Spleen (tissue), 11 donors: Measurements from ENCODE around the gene DDX55. TPM values are rescaled to one million over a fixed set of nuclear protein-coding genes. Genes with fewer than 3 reads are reported as not detected.

Experiments
- DNase-seq: peaks from one replicate; pipeline ENCODE4 v3.0.0-alpha.2; 2020
- H3K27ac ChIP-seq, 8 donors: fragments of 200-600 bp; sonication (generic) in 7 of 8; 1 replicate in 4 of 8; 2 replicates in 4 of 8; pipeline versions ENCODE4 v1.5.0 to v1.8.0; 2016 to 2021; ENCODE audit warnings: inconsistent platforms in 4 of 8, mild to moderate bottlenecking in 4 of 8, moderate library complexity in 1 of 8
- H3K27me3 ChIP-seq, 7 donors: fragments of 200-600 bp; sonication (generic) in 6 of 7; replicated peaks in 1 of 7; 1 replicate in 4 of 7; 2 replicates in 3 of 7; pipeline versions ENCODE4 v1.5.0 to v1.8.0; 2016 to 2021; ENCODE audit warnings: inconsistent platforms in 3 of 7, mild to moderate bottlenecking in 1 of 7
- H3K36me3 ChIP-seq, 6 donors: fragments of 200-600 bp; sonication (generic) in 5 of 6; 1 replicate in 4 of 6; 2 replicates in 2 of 6; pipeline versions ENCODE4 v1.5.0 to v1.8.0; 2016 to 2021; ENCODE audit warnings: inconsistent platforms in 2 of 6
- H3K4me1 ChIP-seq, 6 donors: fragments of 200-600 bp; sonication (generic) in 5 of 6; 1 replicate in 3 of 6; 2 replicates in 3 of 6; pipeline versions ENCODE4 v1.5.0 to v1.8.0; 2016 to 2021; ENCODE audit warnings: inconsistent platforms in 3 of 6
- H3K4me3 ChIP-seq, 8 donors: fragments of 200-600 bp; sonication (generic) in 7 of 8; 1 replicate in 4 of 8; 2 replicates in 4 of 8; pipeline versions ENCODE4 v1.5.0 to v1.8.0; 2016 to 2021; ENCODE audit warnings: inconsistent platforms in 4 of 8, mild to moderate bottlenecking in 4 of 8, moderate library complexity in 2 of 8
- H3K9me3 ChIP-seq, 8 donors: fragments of 200-600 bp; sonication (generic) in 7 of 8; 1 replicate in 4 of 8; 2 replicates in 4 of 8; pipeline versions ENCODE4 v1.5.0 to v1.8.0; 2016 to 2021; ENCODE audit warnings: inconsistent platforms in 4 of 8
- CTCF ChIP-seq, 11 experiments: fragments of 200-600 bp in 7 of 11; fragments of 450-650 bp in 4 of 11; sonication (generic) in 4 of 11; IDR thresholded peaks in 8 of 11; conservative IDR thresholded peaks in 3 of 11; 1 replicate in 7 of 11; 2 replicates in 4 of 11; pipeline versions ENCODE4 v1.4.0 to v1.8.0; 2016 to 2021; ENCODE audit warnings: antibody characterized with exemption in 11 of 11, inconsistent platforms in 4 of 11, mild to moderate bottlenecking in 1 of 11
- POLR2A ChIP-seq, 3 donors: fragments of 450-650 bp; IDR thresholded peaks; one replicate each; pipeline ENCODE4 v1.5.1; 2017; ENCODE audit warnings: antibody characterized with exemption in 3 of 3, mild to moderate bottlenecking in 1 of 3
- POLR2AphosphoS5 ChIP-seq, 3 donors: sonication (generic); formaldehyde crosslinking; IDR thresholded peaks; one replicate each; pipeline ENCODE4 v1.5.1; 2017; ENCODE audit warnings: antibody characterized with exemption in 3 of 3
- WGBS, 5 donors: extraction: QIAGEN DNeasy Blood & Tissue Kit in 3 of 5; methylation state at CpG; one replicate each; pipeline versions ENCODE4 v1.1.5 to v1.1.7; 2013 to 2018; 5-methylcytosine and 5-hydroxymethylcytosine counted together
- intact Hi-C: fragments of 100-400 bp; cut with DNase I; formaldehyde crosslinking; loops from one replicate; pipeline ENCODE4 v1.15.0; 2023; ENCODE audit warnings: low total_unique reads
- polyA plus RNA-seq, 3 donors: library from polyadenylated mRNA; stranded (reverse); fragments of 200-250 nt; gene quantifications; one replicate each; pipeline ENCODE4 v1.2.1, GENCODE V29; 2013
- total RNA-seq, 7 donors: library from RNA; depleted of rRNA in 3 of 7; stranded (reverse); fragments of >200 nt in 3 of 7; fragmentation: NEBNext Ultra II Directional in 4 of 7; extraction: Animal tissue kit (Norgen Biotek cat#: 25700) in 4 of 7; gene quantifications; one replicate each; pipeline versions ENCODE4 v1.1.0 to v1.2.1, GENCODE V29; 2016 to 2021
- donor health status: healthy with polysubstance abuse.
- donor health status: DM: no; HTN: no; CAD: no; lungs with moderate emphysema.
- donor health status: DM: no; HTN: no; CAD: no.
- donor health status: Bipolar disorder and iron deficiency.
- donor health status: healthy.
- donor health status: DM: no; HTN: no; CAD: no.
- donor health status: DM: yes; HTN: yes; CAD: no.

DDX55 gene
- total and polyA plus RNA-seq, 10 donors = 16.4 to 43.7 (median 22.2) TPM

GRCh38 chr12:123595729-123596128, 6.2 kb upstream of the DDX55 start:
- Histone ChIP-seq H3K27ac (no peak overlapping the region), H3K27me3 (no peaks in the 10 kb centered on the region), H3K9me3 (no peaks in the 10 kb centered on the region), H3K4me3 (no peak overlapping the region), H3K36me3 (peaks cover 0 to 85% (median 75%) of the 10 kb centered on the region in 6 donors), H3K4me1 (peaks cover 5 to 61% (median 30%) of the 10 kb centered on the region in 6 donors)
- intact Hi-C loops = no loop called here
- no peak for DNase-seq
- TF ChIP-seq CTCF (IDR thresholded peaks at IDR 0.05 in 8 of 11, conservative IDR thresholded peaks at IDR 0.05 in 3 of 11) (no peak), POLR2A (IDR thresholded peaks at IDR 0.05) (no peak), POLR2AphosphoS5 (IDR thresholded peaks at IDR 0.05) (no peak)

GRCh38 chr12:123597100-123597499, 4.8 kb upstream of the DDX55 start:
- TF ChIP-seq CTCF (IDR thresholded peaks at IDR 0.05 in 8 of 11, conservative IDR thresholded peaks at IDR 0.05 in 3 of 11) (no peak), POLR2AphosphoS5 (IDR thresholded peaks at IDR 0.05) (no peak), POLR2A (IDR thresholded peaks at IDR 0.05) (no peak)
- no peak for DNase-seq
- Histone ChIP-seq H3K4me3 (no peak overlapping the region), H3K27me3 (no peaks in the 10 kb centered on the region), H3K9me3 (no peaks in the 10 kb centered on the region), H3K27ac (no peak overlapping the region), H3K4me1 (peaks cover 5 to 56% (median 27%) of the 10 kb centered on the region in 6 donors), H3K36me3 (peaks cover 0 to 71% (median 61%) of the 10 kb centered on the region in 6 donors)
- intact Hi-C loops = no loop called here
- WGBS, 5 donors = 87 to 96% (median 92%) methylated on average over 3 of the region's 3 CpGs

- Histone ChIP-seq H3K36me3 (peaks cover 0 to 57% (median 48%) of the 10 kb centered on the region in 6 donors), H3K9me3 (no peaks in the 10 kb centered on the region), H3K27me3 (no peaks in the 10 kb centered on the region), H3K27ac (no peak overlapping the region), H3K4me1 (peaks cover 10 to 59% (median 30%) of the 10 kb centered on the region in 6 donors), H3K4me3 (no peak overlapping the region)
- no peak for DNase-seq
- TF ChIP-seq POLR2AphosphoS5 (IDR thresholded peaks at IDR 0.05) = no peak
- no peak for TF ChIP-seq CTCF (IDR thresholded peaks at IDR 0.05 in 8 of 11, conservative IDR thresholded peaks at IDR 0.05 in 3 of 11)
- no peak for TF ChIP-seq POLR2A (IDR thresholded peaks at IDR 0.05)
- 73 to 89% (median 79%) methylated on average over 3 of the region's 3 CpGs for WGBS, 5 donors
- intact Hi-C loops = no loop called here
Measured at GRCh38 chr12:123598522-123598921, 3.4 kb upstream of the DDX55 start.

GRCh38 chr12:123599310-123599709, 2.6 kb upstream of the DDX55 start:
- WGBS, 5 donors = 87 to 100% (median 97%) methylated on average over 1 of the region's 1 CpG
- Histone ChIP-seq H3K9me3 (no peaks in the 10 kb centered on the region), H3K36me3 (peaks cover 0 to 56% (median 41%) of the 10 kb centered on the region in 6 donors), H3K27me3 (no peaks in the 10 kb centered on the region), H3K4me3 (no peak overlapping the region), H3K4me1 (peaks cover 10 to 59% (median 33%) of the 10 kb centered on the region in 6 donors), H3K27ac (no peak overlapping the region)
- no peak for DNase-seq
- intact Hi-C loops = no loop called here
- TF ChIP-seq POLR2AphosphoS5 (IDR thresholded peaks at IDR 0.05) (no peak), POLR2A (IDR thresholded peaks at IDR 0.05) (no peak), CTCF (IDR thresholded peaks at IDR 0.05 in 8 of 11, conservative IDR thresholded peaks at IDR 0.05 in 3 of 11) (no peak)
